Activated gamma-delta T cell treated with Interleukin-2 at 50 U/mL for 16 hours (primary cell): ENCODE measurements around the gene CCDC196.
"Not testable (repeated sequence)": the region's sequence is repeated elsewhere in the genome, so short reads cannot be mapped to it uniquely, and the experiment has no call there.

Experiments
- DNase-seq: peaks from one replicate; pipeline ENCODE4 v3.0.0-alpha.2; 2020

Gene CCDC196

DNA sequence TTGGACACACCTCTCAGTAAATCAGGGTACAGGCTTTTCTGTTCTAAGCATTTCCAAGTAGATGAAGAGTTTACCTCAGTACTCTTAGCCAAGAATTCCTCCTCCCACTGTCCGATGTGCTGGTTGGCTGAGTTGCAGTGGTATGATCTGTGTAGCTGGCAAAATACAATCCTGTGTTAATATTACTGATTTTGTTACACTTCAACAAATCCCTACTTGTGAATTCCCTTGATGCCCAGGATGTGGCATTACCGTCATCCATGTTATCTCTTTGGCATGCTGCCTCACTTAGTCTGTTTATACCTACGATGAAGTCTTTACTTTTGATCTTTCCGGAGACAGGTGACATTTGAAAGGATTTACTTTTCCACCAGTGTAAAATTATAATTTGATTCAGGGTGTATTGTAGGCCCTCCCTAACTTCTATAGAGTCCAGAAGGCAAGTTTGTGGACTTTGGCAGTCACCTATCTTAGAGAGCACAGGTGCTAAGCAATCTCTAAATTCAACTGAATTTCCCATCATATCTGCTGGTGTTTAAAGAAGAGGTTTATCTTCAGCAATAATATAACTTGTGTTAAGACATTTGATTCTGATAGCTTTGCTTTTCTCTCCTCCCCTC is 10.1 kb downstream of the CCDC196 start:
- DNase-seq = no peak

GRCh38 chr14:66496911-66497310 is 10.7 kb downstream of the CCDC196 start:
- DNase-seq = no peak

DNA sequence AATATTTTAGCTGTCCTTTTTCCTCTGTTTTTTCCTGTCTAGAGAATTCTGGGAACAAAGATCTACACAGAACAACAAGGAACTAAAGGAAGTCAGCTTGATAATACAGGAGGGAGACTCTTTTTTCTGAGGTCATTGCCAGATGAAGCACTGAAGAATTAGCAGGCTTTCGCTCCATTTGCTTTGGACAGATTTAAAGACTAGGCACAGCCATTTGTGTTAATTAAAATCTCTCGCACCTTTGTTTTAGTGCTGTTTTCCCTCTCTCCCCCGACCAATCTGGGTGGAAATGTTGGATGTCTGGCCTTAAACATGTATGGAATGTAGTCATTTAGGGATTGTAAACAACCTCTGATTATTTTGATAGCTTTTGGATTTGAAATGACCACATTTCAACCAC is 12.1 kb downstream of the CCDC196 start:
- no peak for DNase-seq

- no peak for DNase-seq
These were observed 15.4 kb downstream of the CCDC196 start for GRCh38 chr14:66501592-66501991.

GRCh38 chr14:66502836-66503235 is 16.7 kb downstream of the CCDC196 start:
- not testable (repeated sequence) for DNase-seq

DNA sequence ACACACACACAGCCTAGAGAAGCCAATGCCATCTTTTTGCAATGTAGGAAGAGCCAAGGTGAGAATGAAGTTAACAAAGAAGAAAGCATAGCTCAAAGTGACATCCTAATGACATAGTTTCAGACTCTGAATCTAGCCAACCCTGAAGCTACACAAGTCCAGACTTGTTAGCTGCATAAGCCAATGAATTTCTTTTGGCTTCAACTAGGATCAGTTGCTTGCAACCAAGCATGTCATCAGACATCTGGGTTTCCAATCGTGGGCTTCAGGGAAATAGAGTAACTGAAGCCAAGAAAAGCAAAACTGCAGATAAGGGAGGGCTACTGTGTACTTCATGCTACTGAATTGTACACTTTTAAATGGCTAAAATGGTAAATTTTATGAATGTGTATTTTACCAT is 17.4 kb downstream of the CCDC196 start:
- DNase-seq = no peak

DNA sequence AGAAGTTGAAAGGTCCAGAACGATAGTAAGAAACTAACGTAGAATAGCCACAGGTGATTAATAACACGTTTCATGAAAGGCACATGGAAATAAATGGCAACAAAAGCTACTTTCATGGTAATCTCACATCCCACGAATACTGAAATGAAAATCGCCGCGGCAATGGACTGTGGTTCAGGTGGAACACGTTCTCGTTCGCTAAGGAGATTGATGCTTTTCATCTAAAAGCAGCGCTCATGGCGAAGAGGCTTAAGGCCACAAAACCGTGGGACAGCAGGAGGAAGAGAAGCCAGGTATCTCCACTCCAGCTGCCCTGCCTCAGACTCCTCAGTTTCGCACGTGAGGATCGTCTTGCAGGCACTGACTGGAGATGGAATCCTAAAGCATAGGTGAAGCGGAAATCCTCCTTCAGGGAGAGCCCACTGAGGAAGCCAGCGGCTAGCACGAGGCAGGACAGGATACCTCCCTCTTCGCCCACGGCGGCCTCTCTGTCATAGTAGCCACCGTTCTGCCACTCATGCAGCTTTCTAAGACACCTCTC is 21.1 kb downstream of the CCDC196 start:
- DNase-seq = no peak

GRCh38 chr14:66507722-66508546 is 21.8 kb downstream of the CCDC196 start, which contains the start of gene GPHN:
TSS of gene GPHN (plus strand) at chr14:66508147.
- peak; percentile 78 for DNase-seq

DNA sequence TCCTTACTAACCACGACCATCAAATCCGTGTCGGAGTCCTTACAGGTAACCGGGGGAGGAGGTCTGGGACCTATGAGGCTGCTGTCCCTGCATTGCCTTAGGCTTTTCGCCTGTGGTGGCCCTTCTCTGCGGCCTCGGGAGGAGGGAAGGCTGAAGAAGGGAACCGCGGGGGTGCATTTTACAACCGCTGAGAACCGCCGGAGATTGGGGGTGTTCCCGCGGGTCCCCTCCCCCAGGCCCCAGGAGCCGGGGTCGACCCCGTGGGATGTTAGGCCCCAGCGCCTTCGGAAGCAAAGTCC is 22.3 kb downstream of the CCDC196 start:
- DNase-seq = no peak

DNA sequence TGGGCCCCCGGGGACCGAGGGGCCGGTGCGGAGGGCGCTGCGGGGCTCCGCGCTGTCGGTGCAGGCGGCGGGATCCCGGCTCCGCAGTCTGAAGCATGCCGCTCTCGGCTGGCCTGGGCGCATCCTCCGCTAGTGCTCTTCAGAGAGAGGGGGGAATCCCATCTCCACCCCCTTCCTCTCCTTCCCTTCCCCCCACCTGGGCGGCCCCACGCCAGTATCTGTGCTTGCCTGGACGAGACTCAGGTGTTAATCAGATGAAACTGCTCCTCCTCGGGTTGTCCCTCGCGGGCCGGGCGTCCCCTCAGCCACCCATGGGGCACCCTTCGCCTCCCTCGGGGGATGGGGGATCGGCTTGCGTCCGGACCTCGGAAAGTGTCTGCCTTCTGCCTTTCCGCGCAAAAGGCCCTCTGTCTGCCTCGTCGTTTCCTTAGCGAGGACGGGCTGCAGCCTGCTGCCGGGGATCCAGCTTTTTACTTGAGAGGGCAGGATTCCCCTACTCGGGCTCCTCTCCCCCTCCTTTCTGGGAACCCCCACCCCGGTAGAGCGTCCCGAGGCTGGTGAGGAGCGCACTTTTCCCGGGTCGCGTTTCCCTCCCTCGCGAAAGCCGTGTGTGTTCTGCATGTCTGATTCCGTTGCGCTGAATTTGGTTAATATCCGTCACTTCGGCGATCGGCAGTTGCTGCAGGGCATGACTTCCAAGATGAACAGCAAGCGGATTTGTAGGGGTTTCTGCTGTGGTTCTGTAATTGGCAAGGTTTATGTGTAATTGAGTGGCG is 22.9 kb downstream of the CCDC196 start:
- peak; percentile 19 for DNase-seq

- DNase-seq = no peak
These were observed 23.7 kb downstream of the CCDC196 start for GRCh38 chr14:66509874-66510273.

DNA sequence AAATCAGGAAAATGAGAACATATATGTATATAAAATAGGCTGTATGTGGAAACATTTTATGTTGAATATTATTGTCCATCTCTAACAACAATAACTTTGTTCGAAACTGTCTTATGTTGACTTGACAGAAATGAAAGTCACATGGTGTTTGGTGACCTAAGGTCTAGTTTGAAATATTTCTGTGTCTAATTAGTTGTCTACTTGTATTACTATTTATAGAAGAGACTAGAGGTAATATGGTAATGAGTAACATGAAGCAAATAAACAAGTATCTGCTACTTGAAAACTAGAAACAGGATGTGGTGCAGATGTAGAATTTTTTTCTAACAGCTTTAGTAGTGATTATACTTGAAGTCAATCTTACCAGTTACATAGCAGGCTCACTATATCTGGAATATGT is 25.7 kb downstream of the CCDC196 start:
- no peak for DNase-seq

GRCh38 chr14:66514213-66514612 is 28.0 kb downstream of the CCDC196 start:
- no peak for DNase-seq

- no peak for DNase-seq
These were observed 44.4 kb downstream of the CCDC196 start for GRCh38 chr14:66530526-66530925.

DNA sequence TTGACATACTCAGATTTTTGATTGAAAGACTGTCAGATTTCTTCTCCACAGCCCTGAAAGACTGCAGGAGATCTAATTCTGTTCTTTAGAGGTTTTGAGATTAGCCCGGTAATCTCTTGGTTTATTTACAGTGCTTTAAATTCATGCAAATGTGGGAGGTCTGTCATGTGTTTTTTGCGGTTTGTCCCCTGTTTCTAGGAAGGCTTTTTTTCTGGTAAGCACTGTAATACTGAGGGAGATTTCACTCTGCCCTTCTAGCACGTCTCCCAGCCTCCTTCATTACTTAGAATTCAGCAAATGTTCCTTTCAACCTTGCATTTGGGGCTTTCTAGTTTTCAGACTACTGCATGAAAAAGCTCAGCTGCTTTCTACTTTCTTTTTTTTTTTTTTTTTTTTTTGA is 52.9 kb downstream of the CCDC196 start:
- DNase-seq = no peak

DNA sequence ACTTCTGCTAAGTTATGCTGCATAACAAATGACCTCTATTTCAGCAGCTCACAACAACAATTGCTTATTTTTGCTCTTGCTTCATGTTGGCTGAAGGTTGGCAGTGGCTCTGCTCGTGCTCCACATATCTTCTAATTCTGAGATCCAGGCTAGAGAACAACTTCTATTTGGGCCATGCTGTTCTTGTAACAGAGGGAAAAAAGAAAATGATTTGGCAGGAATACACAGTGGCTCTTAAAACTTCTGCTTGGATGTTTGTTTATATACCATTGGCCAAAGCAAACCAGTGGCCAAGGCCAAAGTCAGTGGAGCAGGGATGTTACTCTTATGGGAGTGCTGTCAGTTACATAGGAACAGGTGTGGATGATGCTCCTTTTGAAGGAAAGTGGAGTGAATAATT is 53.9 kb downstream of the CCDC196 start:
- no peak for DNase-seq

- no peak for DNase-seq
These were observed 55.5 kb downstream of the CCDC196 start for GRCh38 chr14:66541627-66542026.

DNA sequence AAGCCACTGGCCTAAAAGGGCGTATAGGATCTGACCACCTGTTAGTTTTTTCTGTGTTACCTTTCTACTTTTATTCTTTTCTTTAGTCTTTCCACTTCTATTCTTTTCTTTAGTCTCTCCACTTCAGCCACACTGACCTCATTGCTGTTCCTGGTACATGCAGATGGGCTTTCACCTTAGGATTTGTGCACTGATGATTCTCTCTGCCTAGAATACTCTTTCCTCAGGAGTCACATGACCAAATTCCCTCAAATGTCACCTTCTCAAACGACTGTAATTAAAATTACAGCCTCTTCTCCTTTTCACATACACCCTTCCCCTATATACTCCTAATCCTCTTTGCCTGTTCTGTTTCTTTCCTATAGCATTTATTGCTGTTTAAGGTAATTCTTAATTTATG is 57.8 kb downstream of the CCDC196 start:
- DNase-seq = no peak

GRCh38 chr14:66545191-66545590 is 59.0 kb downstream of the CCDC196 start:
- not testable (repeated sequence) for DNase-seq

DNA sequence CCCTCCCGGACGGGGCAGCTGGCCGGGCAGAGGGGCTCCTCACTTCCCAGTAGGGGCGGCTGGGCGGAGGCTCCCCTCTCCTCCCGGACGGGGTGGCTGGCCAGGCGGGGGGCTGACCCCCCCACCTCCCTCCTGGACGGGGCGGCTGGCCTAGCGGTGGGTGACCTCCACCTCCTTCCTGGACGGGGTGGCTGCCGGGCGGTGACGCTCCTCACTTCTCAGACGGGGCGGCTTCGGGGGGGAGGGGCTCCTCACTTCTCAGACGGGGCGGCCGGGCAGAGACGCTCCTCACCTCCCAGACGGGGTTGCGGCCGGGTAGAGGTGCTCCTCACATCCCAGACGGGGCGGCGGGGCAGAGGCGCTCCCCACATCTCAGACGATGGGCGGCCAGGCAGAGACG is 59.6 kb downstream of the CCDC196 start:
- not testable (repeated sequence) for DNase-seq
